H1 (cell line): ENCODE measurements around the gene SUMF1. TPM values are rescaled to one million over a fixed set of nuclear protein-coding genes. Genes with fewer than 3 reads are reported as not detected.

Experiments used
- CTCF ChIA-PET: fragments of 300-600 bp; sonication (Branson Sonifier 250); formaldehyde crosslinking; loops from one replicate; lab custom pipeline; 2021; ENCODE audit not compliant: partially characterized antibody; lab: Charles Lee
- POLR2A ChIA-PET: fragments of 300-600 bp; sonication (Branson Sonifier 250); formaldehyde crosslinking; loops from one replicate; lab custom pipeline; 2021; ENCODE audit warnings: inconsistent platforms; ENCODE audit not compliant: partially characterized antibody; lab: Charles Lee
- DNase-seq, 2 experiments: peaks; one replicate each; pipeline versions ENCODE4 v3.0.0 to v3.0.0-alpha.2; 2010 to 2022; ENCODE audit warnings: low spot score in 2 of 2, low read depth in 1 of 2, mixed read lengths in 1 of 2
- FAIRE-seq: peaks from 2 replicates; lab custom pipeline; 2011; peaks lifted over from hg19 to GRCh38; lab: Jason Lieb, UNC
- H2AFZ ChIP-seq: 2 replicates; pipeline ENCODE4 v1.8.1; 2012; ENCODE audit warnings: low read length, inconsistent platforms
- H2AK5ac ChIP-seq: 2 replicates; pipeline ENCODE4 v1.6.1; 2013; ENCODE audit warnings: low read depth, low read length
- H2BK120ac ChIP-seq: replicated peaks from 2 replicates; pipeline ENCODE3; 2013; ENCODE audit warnings: low read depth, low read length, inconsistent platforms
- H2BK12ac ChIP-seq: 2 replicates; pipeline ENCODE4 v1.6.1; 2013; ENCODE audit warnings: low read depth, low read length
- H2BK15ac ChIP-seq: 2 replicates; pipeline ENCODE4 v1.6.1; 2013; ENCODE audit warnings: low read length
- H2BK20ac ChIP-seq: 2 replicates; pipeline ENCODE4 v1.6.1; 2013; ENCODE audit warnings: low read length
- H2BK5ac ChIP-seq: 2 replicates; pipeline ENCODE4 v1.6.1; 2013; ENCODE audit warnings: low read depth, low read length
- H3K14ac ChIP-seq: 2 replicates; pipeline ENCODE4 v1.6.1; 2013; ENCODE audit warnings: inconsistent platforms; ENCODE audit not compliant: insufficient read length
- H3K18ac ChIP-seq: 2 replicates; pipeline ENCODE4 v1.6.1; 2013; ENCODE audit warnings: low read length; ENCODE audit errors: extremely low read depth
- H3K23ac ChIP-seq: 2 replicates; pipeline ENCODE4 v1.6.1; 2013; ENCODE audit warnings: inconsistent platforms; ENCODE audit not compliant: insufficient read length
- H3K23me2 ChIP-seq: 2 replicates; pipeline ENCODE4 v1.6.1; 2013; ENCODE audit warnings: low read depth, low read length
- H3K27ac ChIP-seq: 2 replicates; pipeline ENCODE4 v1.6.1; 2011; ENCODE audit warnings: low read depth, low read length, inconsistent platforms
- H3K27me3 ChIP-seq, 4 experiments: replicated peaks in 1 of 4; 1 replicate in 1 of 4; 2 replicates in 3 of 4; pipeline versions ENCODE4 v1.6.1 to v1.8.1; 2011 to 2013; ENCODE audit warnings: low read length in 3 of 4, mild to moderate bottlenecking in 3 of 4, inconsistent platforms in 2 of 4, mixed read lengths in 2 of 4, moderate library complexity in 1 of 4; ENCODE audit not compliant: control insufficient read depth in 3 of 4, insufficient read depth in 3 of 4; ENCODE audit errors: extremely low read depth in 1 of 4
- H3K36me3 ChIP-seq, 4 experiments: 2 replicates each; pipeline versions ENCODE4 v1.6.1 to v1.8.1; 2011 to 2013; ENCODE audit warnings: mild to moderate bottlenecking in 4 of 4, low read length in 3 of 4, moderate library complexity in 2 of 4, control low read depth in 1 of 4, inconsistent platforms in 1 of 4; ENCODE audit not compliant: insufficient read depth in 4 of 4, control insufficient read depth in 2 of 4
- H3K4ac ChIP-seq: replicated peaks from 2 replicates; pipeline ENCODE3; 2013; ENCODE audit warnings: low read length, low read depth, mixed read lengths, inconsistent platforms; ENCODE audit not compliant: insufficient read length
- H3K4me1 ChIP-seq, 4 experiments: replicated peaks in 1 of 4; 1 replicate in 1 of 4; 2 replicates in 3 of 4; pipeline versions ENCODE4 v1.6.1 to v1.8.1; 2011 to 2013; ENCODE audit warnings: low read length in 3 of 4, inconsistent platforms in 2 of 4, mixed read lengths in 1 of 4; ENCODE audit not compliant: insufficient read depth in 4 of 4, control insufficient read depth in 3 of 4
- H3K4me2 ChIP-seq, 2 experiments: 2 replicates each; pipeline versions ENCODE4 v1.6.1 to v1.8.1; 2011 to 2013; ENCODE audit warnings: low read depth in 2 of 2, low read length in 2 of 2, control low read depth in 1 of 2, inconsistent platforms in 1 of 2, mild to moderate bottlenecking in 1 of 2; ENCODE audit not compliant: insufficient read depth in 1 of 2
- H3K4me3 ChIP-seq, 4 experiments: fragments of 200-600, 300-600 bp in 1 of 4; sonication (generic), shearing (Covaris generic), sonication (Bioruptor Twin) in 1 of 4; 2 replicates each; pipeline versions ENCODE4 v1.5.1 to v1.8.1; 2011 to 2016; ENCODE audit warnings: low read length in 4 of 4, low read depth in 3 of 4, control low read depth in 2 of 4, inconsistent platforms in 2 of 4, mild to moderate bottlenecking in 2 of 4, mixed read lengths in 1 of 4, moderate library complexity in 1 of 4; ENCODE audit not compliant: insufficient read depth in 2 of 4; ENCODE audit errors: extremely low read depth in 1 of 4
- H3K56ac ChIP-seq: replicated peaks from 2 replicates; pipeline ENCODE3; 2013; ENCODE audit warnings: low read depth, mild to moderate bottlenecking, mixed read lengths, low read length, inconsistent platforms; ENCODE audit not compliant: insufficient read length
- H3K79me1 ChIP-seq: 2 replicates; pipeline ENCODE4 v1.6.1; 2013; ENCODE audit warnings: low read depth, low read length, control low read depth
- H3K79me2 ChIP-seq, 2 experiments: 2 replicates each; pipeline versions ENCODE4 v1.6.1 to v1.8.1; 2012 to 2013; ENCODE audit warnings: low read length in 2 of 2, mild to moderate bottlenecking in 2 of 2, inconsistent platforms in 1 of 2; ENCODE audit not compliant: insufficient read depth in 2 of 2, control insufficient read depth in 1 of 2
- H3K9ac ChIP-seq, 4 experiments: replicated peaks in 1 of 4; 1 replicate in 1 of 4; 2 replicates in 3 of 4; pipeline versions ENCODE4 v1.6.1 to v1.8.1; 2011 to 2013; ENCODE audit warnings: low read depth in 3 of 4, low read length in 3 of 4, control low read depth in 2 of 4, mild to moderate bottlenecking in 2 of 4, moderate library complexity in 2 of 4, inconsistent platforms in 1 of 4; ENCODE audit errors: extremely low read depth in 1 of 4
- H3K9me3 ChIP-seq, 2 experiments: 2 replicates each; pipeline versions ENCODE4 v1.6.1 to v1.8.1; 2012 to 2013; ENCODE audit warnings: mild to moderate bottlenecking in 2 of 2, moderate library complexity in 2 of 2, control low read depth in 1 of 2, inconsistent platforms in 1 of 2, low read depth in 1 of 2, low read length in 1 of 2, mixed read lengths in 1 of 2; ENCODE audit not compliant: insufficient read depth in 2 of 2
- H4K20me1 ChIP-seq, 2 experiments: replicated peaks in 1 of 2; 2 replicates each; pipeline versions ENCODE3 to v1.8.1; 2011 to 2013; ENCODE audit warnings: inconsistent platforms in 2 of 2, low read length in 2 of 2, mild to moderate bottlenecking in 1 of 2; ENCODE audit not compliant: insufficient read depth in 2 of 2, control insufficient read depth in 1 of 2
- H4K5ac ChIP-seq: 2 replicates; pipeline ENCODE4 v1.6.1; 2013; ENCODE audit warnings: low read length, low read depth, mixed read lengths, inconsistent platforms; ENCODE audit not compliant: insufficient read length
- H4K8ac ChIP-seq: 2 replicates; pipeline ENCODE4 v1.8.0; 2013; ENCODE audit warnings: mild to moderate bottlenecking, moderate library complexity, low read length, inconsistent platforms; ENCODE audit not compliant: insufficient read depth; ENCODE audit errors: extremely low read depth
- H4K91ac ChIP-seq: replicated peaks from 2 replicates; pipeline ENCODE3; 2013; ENCODE audit warnings: low read length, mixed read lengths, inconsistent platforms; ENCODE audit not compliant: insufficient read length
- BACH1 ChIP-seq: IDR thresholded peaks from 2 replicates; pipeline ENCODE4 v1.6.1; 2012; ENCODE audit warnings: low read length, improper control_type of control experiment
- CBX8 ChIP-seq: fragments of 300-800, 300-1000 bp; sonication (generic); IDR thresholded peaks from 2 replicates; pipeline ENCODE4 v1.7.1; 2016; ENCODE audit warnings: low read depth, low read length, borderline replicate concordance
- CREB1 ChIP-seq: IDR thresholded peaks from 2 replicates; pipeline ENCODE4 v1.6.1; 2012; ENCODE audit warnings: inconsistent platforms
- GABPA ChIP-seq: IDR thresholded peaks from 2 replicates; pipeline ENCODE4 v1.6.1; 2011; ENCODE audit warnings: mild to moderate bottlenecking, low read length, moderate library complexity, borderline replicate concordance; ENCODE audit not compliant: insufficient read depth
- JUND ChIP-seq: IDR thresholded peaks from 2 replicates; pipeline ENCODE4 v1.6.1; 2011; ENCODE audit warnings: mild to moderate bottlenecking, improper control_type of control experiment, low read length
- MAFK ChIP-seq: IDR thresholded peaks from 2 replicates; pipeline ENCODE4 v1.6.1; 2012; ENCODE audit warnings: low read depth, mild to moderate bottlenecking, improper control_type of control experiment, low read length
- POLR2AphosphoS5 ChIP-seq: IDR thresholded peaks from 2 replicates; pipeline ENCODE4 v1.6.1; 2011; ENCODE audit warnings: low read depth, low read length
- RNF2 ChIP-seq: fragments of 200-900, 300-1000 bp; sonication (generic); IDR thresholded peaks from 2 replicates; pipeline ENCODE4 v1.7.1; 2016; ENCODE audit warnings: borderline replicate concordance, low read depth, mild to moderate bottlenecking, antibody characterized with exemption, low read length; ENCODE audit not compliant: poor library complexity, severe bottlenecking; ENCODE audit errors: missing control alignments
- SIN3A ChIP-seq, 2 experiments: IDR thresholded peaks in 1 of 2; conservative IDR thresholded peaks in 1 of 2; 2 replicates each; pipeline ENCODE4 v1.6.1; 2011 to 2012; ENCODE audit warnings: low read length in 2 of 2, improper control_type of control experiment in 1 of 2, low read depth in 1 of 2, mild to moderate bottlenecking in 1 of 2
- SP2 ChIP-seq: IDR thresholded peaks from 2 replicates; pipeline ENCODE4 v1.6.1; 2012; ENCODE audit warnings: mild to moderate bottlenecking, low read length, inconsistent platforms
- TEAD4 ChIP-seq: IDR thresholded peaks from 2 replicates; pipeline ENCODE4 v1.6.1; 2012; ENCODE audit warnings: low read depth, low read length, inconsistent platforms, mixed read lengths
- WGBS, 2 experiments: shearing (Covaris generic) in 1 of 2; methylation state at CpG; one replicate each; pipeline versions ENCODE4 v1.1.6 to v1.1.7; 2013 to 2015; ENCODE audit warnings: low lambda C conversion rate in 2 of 2, mixed read lengths in 2 of 2, inconsistent platforms in 1 of 2, low coverage in 1 of 2, missing lambda C conversion rate in 1 of 2; ENCODE audit not compliant: insufficient replicate concordance in 2 of 2, insufficient coverage in 1 of 2, insufficient read length in 1 of 2; ENCODE audit errors: extremely low coverage in 1 of 2, missing lambda C conversion rate in 1 of 2; 5-methylcytosine and 5-hydroxymethylcytosine counted together
- polyA plus RNA-seq, 7 experiments: library from polyadenylated mRNA; depleted of rRNA in 3 of 7; stranded (reverse) in 5 of 7; unstranded in 2 of 7; fragments of >200 nt in 5 of 7; fragments of 200-250 nt in 2 of 7; gene quantifications; 1 replicate in 5 of 7; 2 replicates in 1 of 7; 4 replicates in 1 of 7; pipeline versions ENCODE4 v1.2.1 to v1.2.3, GENCODE V29; 2011 to 2013; ENCODE audit warnings: missing spikeins in 2 of 7, mixed read lengths in 2 of 7
- total RNA-seq: library from RNA; stranded (reverse); fragmentation: NEBNext Ultra II Directional; extraction: Animal tissue kit (Norgen Biotek cat#: 25700); gene quantifications from 2 replicates; pipeline ENCODE4 v1.2.1, GENCODE V29; 2021
- TF ChIP-seq, protein P1 (sequence below), 3 experiments: IDR thresholded peaks; 1 replicate in 2 of 3; 2 replicates in 1 of 3; pipeline versions ENCODE4 v1.5.1 to v1.6.1; 2011; ENCODE audit warnings: low read length in 3 of 3, mild to moderate bottlenecking in 3 of 3, inconsistent platforms in 2 of 3, low read depth in 1 of 3, moderate library complexity in 1 of 3; ENCODE audit not compliant: insufficient read depth in 1 of 3; ENCODE audit errors: control extremely low read depth in 1 of 3

SUMF1 gene
- total and polyA plus RNA-seq, 2 of the 8 experiments (the other 6 are each of a cell fraction or from before 2014, with no cell fraction given), result 12.5 to 15.0 TPM

DNA sequence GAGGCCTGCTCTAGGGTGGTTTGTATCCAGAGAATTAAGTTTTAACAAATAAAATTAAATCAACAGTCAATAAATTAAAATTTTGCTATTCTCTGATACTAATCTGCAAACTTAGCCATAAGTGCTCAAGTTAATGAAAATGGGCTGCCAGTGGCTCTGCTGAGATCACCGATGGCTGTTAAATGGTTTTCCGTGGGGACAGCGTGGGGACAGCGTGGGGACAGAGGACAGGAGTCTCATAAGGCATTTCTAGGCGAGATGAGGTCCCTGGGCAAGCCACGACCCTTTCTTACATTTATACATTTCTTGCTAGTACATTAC is 110.9 kb downstream of the SUMF1 start:
- no peaks in the 10 kb centered on the region for H3K27me3 ChIP-seq
- H3K9ac ChIP-seq, result no peak overlapping the region
- FAIRE-seq (no peak), DNase-seq (no peak)
- no peaks in the 10 kb centered on the region for H3K23me2 ChIP-seq
- no peak overlapping the region for H2BK5ac ChIP-seq
- WGBS, 2 experiments, result 89% methylated on average over 6 of the region's 6 CpGs; no CpG with 5 or more reads in 1 of the 2 experiments
- H2AK5ac ChIP-seq, result no peak overlapping the region
- H3K4me3 ChIP-seq, result no peak overlapping the region
- H2AFZ ChIP-seq, result no peak overlapping the region
- no peaks in the 10 kb centered on the region for H3K36me3 ChIP-seq
- no peaks in the 10 kb centered on the region for H3K79me1 ChIP-seq
- no peak overlapping the region for H3K14ac ChIP-seq
- no peaks in the 10 kb centered on the region for H3K4me1 ChIP-seq
- H4K91ac ChIP-seq, result no peak overlapping the region
- no peak overlapping the region for H3K27ac ChIP-seq
- H3K9me3 ChIP-seq, result no peaks in the 10 kb centered on the region
- no peak overlapping the region for H3K4ac ChIP-seq
- H3K4me2 ChIP-seq, result no peak overlapping the region
- H2BK120ac ChIP-seq, result no peak overlapping the region
- H4K5ac ChIP-seq, result no peak overlapping the region
- no peak overlapping the region for H2BK12ac ChIP-seq
- H3K79me2 ChIP-seq, result no peaks in the 10 kb centered on the region
- H2BK20ac ChIP-seq, result no peak overlapping the region
- no peak overlapping the region for H3K23ac ChIP-seq
- H2BK15ac ChIP-seq, result no peak overlapping the region
- ChIA-PET CTCF (interaction anchor here (1.3 kb wide), 1 partner anchor 211 kb away, joined by 4 read pairs; no protein-coding TSS in a partner anchor), POLR2A (interaction anchor here (0.6 kb wide), 1 partner anchor 227 kb away, joined by 3 read pairs; no protein-coding TSS in a partner anchor)
- no peak overlapping the region for H3K18ac ChIP-seq
- no peak overlapping the region for H4K8ac ChIP-seq
- H3K56ac ChIP-seq, result no peak overlapping the region
- no peaks in the 10 kb centered on the region for H4K20me1 ChIP-seq
- TF ChIP-seq CBX8 (no peak), TEAD4 (no peak), BACH1 (no peak), SP2 (no peak), GABPA (no peak), MAFK (no peak), RNF2 (no peak), JUND (no peak), POLR2AphosphoS5 (no peak), CREB1 (no peak), SIN3A (conservative IDR thresholded peaks at IDR 0.05 in 1 of 2, IDR thresholded peaks at IDR 0.05 in 1 of 2; ENCODE audit: low read depth in 1 of 2, low read length in 2 of 2) (no peak)
- TF ChIP-seq, protein P1, sequence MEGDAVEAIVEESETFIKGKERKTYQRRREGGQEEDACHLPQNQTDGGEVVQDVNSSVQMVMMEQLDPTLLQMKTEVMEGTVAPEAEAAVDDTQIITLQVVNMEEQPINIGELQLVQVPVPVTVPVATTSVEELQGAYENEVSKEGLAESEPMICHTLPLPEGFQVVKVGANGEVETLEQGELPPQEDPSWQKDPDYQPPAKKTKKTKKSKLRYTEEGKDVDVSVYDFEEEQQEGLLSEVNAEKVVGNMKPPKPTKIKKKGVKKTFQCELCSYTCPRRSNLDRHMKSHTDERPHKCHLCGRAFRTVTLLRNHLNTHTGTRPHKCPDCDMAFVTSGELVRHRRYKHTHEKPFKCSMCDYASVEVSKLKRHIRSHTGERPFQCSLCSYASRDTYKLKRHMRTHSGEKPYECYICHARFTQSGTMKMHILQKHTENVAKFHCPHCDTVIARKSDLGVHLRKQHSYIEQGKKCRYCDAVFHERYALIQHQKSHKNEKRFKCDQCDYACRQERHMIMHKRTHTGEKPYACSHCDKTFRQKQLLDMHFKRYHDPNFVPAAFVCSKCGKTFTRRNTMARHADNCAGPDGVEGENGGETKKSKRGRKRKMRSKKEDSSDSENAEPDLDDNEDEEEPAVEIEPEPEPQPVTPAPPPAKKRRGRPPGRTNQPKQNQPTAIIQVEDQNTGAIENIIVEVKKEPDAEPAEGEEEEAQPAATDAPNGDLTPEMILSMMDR (IDR thresholded peaks at IDR 0.05; ENCODE audit: control extremely low read depth in 1 of 3, insufficient read depth in 1 of 3, low read depth in 1 of 3, low read length in 3 of 3), result no peak
